ENCODE measurements around the gene NAXE.

The NAXE gene

DNA sequence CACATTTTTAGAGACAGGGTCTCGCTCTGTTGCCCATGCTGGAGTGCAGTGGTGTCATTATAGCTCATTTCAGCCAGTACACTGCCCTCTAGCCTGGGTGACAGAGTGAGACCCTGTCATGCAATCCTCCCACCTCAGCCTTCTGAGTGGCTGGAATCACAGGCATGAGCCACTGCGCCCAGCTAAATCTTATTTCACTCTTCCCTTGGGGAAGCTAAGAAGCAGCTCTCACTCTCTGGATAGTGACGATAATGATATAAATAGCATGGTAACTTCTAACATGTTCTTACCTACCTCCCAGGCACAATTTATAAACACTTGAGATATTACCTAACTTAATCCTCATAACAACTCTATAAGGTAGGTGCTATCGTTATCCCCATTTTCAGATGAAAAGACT, 44.1 kb upstream of the NAXE start:
- Histone ChIP-seq H3K9me2 (replicated peaks; ENCODE audit: insufficient read depth, low read length) (no peaks in the 10 kb centered on the region), H3K27me3 (replicated peaks; ENCODE audit: insufficient read depth, low read length) (no peaks in the 10 kb centered on the region), H3K4me1 (ENCODE audit: low read length) (no peaks in the 10 kb centered on the region), H3K9me3 (replicated peaks; ENCODE audit: insufficient read depth, low read length) (no peaks in the 10 kb centered on the region), H3K4me3 (ENCODE audit: low read length) (no peak overlapping the region), H3K36me3 (replicated peaks; ENCODE audit: insufficient read depth, low read length) (no peaks in the 10 kb centered on the region), H3K9ac (ENCODE audit: low read length) (no peak overlapping the region), H3K27ac (ENCODE audit: low read length) (no peak overlapping the region), H2AFZ (ENCODE audit: low read length) (no peak overlapping the region), H3F3A (ENCODE audit: insufficient read depth, low read length) (no peaks in the 10 kb centered on the region), H4K20me1 (ENCODE audit: insufficient read depth, low read length) (no peaks in the 10 kb centered on the region), H3K79me2 (ENCODE audit: low read length) (no peaks in the 10 kb centered on the region), H3K4me2 (ENCODE audit: low read depth, low read length) (no peak overlapping the region)
- no peak for DNase-seq
- TF ChIP-seq, protein P1, sequence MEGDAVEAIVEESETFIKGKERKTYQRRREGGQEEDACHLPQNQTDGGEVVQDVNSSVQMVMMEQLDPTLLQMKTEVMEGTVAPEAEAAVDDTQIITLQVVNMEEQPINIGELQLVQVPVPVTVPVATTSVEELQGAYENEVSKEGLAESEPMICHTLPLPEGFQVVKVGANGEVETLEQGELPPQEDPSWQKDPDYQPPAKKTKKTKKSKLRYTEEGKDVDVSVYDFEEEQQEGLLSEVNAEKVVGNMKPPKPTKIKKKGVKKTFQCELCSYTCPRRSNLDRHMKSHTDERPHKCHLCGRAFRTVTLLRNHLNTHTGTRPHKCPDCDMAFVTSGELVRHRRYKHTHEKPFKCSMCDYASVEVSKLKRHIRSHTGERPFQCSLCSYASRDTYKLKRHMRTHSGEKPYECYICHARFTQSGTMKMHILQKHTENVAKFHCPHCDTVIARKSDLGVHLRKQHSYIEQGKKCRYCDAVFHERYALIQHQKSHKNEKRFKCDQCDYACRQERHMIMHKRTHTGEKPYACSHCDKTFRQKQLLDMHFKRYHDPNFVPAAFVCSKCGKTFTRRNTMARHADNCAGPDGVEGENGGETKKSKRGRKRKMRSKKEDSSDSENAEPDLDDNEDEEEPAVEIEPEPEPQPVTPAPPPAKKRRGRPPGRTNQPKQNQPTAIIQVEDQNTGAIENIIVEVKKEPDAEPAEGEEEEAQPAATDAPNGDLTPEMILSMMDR (IDR thresholded peaks at IDR 0.05; ENCODE audit: low read length), result no peak
- no peak for TF ChIP-seq EZH2phosphoT487 (IDR thresholded peaks at IDR 0.05; ENCODE audit: low read length)
- TF ChIP-seq EZH2 (optimal IDR thresholded peaks at IDR 0.05; ENCODE audit: low read depth, low read length), result no peak

DNA sequence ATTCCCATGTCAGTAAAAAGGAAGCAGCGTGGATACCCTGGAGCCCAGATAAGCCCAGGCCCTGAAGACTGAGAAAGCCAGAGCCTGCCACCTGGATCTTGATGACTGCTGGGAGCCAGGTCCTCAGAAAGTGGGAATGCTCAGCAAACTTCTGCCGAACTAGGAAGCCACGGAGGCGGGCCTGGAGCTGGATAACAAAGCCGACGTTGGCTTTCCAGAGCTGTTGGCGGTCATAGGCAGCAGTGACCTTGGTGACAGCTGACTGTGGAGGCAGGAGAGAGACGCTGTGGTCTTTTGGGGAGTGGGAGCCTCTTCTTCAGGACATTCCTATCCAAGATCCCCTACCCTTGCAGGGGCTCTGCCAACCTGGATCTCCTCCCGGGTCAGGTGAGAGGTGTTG, 43.6 kb upstream of the NAXE start:
- H4K20me1 ChIP-seq (ENCODE audit: insufficient read depth, low read length), result no peaks in the 10 kb centered on the region
- no peaks in the 10 kb centered on the region for H3K4me1 ChIP-seq (ENCODE audit: low read length)
- no peak overlapping the region for H3K9ac ChIP-seq (ENCODE audit: low read length)
- H3K9me2 ChIP-seq (replicated peaks; ENCODE audit: insufficient read depth, low read length), result no peaks in the 10 kb centered on the region
- no peaks in the 10 kb centered on the region for H3K27me3 ChIP-seq (replicated peaks; ENCODE audit: insufficient read depth, low read length)
- no peaks in the 10 kb centered on the region for H3K79me2 ChIP-seq (ENCODE audit: low read length)
- TF ChIP-seq, protein P1 (IDR thresholded peaks at IDR 0.05; ENCODE audit: low read length), result no peak
- no peaks in the 10 kb centered on the region for H3K9me3 ChIP-seq (replicated peaks; ENCODE audit: insufficient read depth, low read length)
- no peak overlapping the region for H3K27ac ChIP-seq (ENCODE audit: low read length)
- no peak overlapping the region for H3K4me3 ChIP-seq (ENCODE audit: low read length)
- H2AFZ ChIP-seq (ENCODE audit: low read length), result no peak overlapping the region
- no peaks in the 10 kb centered on the region for H3F3A ChIP-seq (ENCODE audit: insufficient read depth, low read length)
- no peak overlapping the region for H3K4me2 ChIP-seq (ENCODE audit: low read depth, low read length)
- no peak for DNase-seq
- H3K36me3 ChIP-seq (replicated peaks; ENCODE audit: insufficient read depth, low read length), result no peaks in the 10 kb centered on the region

DNA sequence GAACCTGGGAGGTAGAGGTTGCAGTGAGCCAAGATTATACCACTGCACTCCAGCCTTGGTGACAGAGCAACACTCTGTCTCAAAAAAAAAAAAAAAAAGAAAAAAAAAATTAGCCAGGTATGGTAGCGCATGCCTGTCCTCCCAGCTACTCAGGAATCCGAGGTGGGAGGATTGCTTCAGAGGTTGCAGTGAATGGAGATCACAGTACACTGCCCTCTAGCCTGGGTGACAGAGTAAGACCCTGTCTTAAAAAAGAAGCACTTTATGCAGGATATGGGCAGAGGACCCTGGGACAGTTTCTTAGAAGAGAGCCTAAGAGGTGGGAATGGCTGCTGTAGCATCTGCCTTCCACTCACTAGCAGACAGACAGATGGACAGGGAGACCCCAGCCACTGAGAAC, 42.2 kb upstream of the NAXE start:
- no peaks in the 10 kb centered on the region for H4K20me1 ChIP-seq (ENCODE audit: insufficient read depth, low read length)
- H3K9me3 ChIP-seq (replicated peaks; ENCODE audit: insufficient read depth, low read length), result no peaks in the 10 kb centered on the region
- no peak overlapping the region for H3K27ac ChIP-seq (ENCODE audit: low read length)
- TF ChIP-seq, protein P1 (IDR thresholded peaks at IDR 0.05; ENCODE audit: low read length), result no peak
- TF ChIP-seq EZH2phosphoT487 (IDR thresholded peaks at IDR 0.05; ENCODE audit: low read length), result no peak
- TF ChIP-seq EZH2 (optimal IDR thresholded peaks at IDR 0.05; ENCODE audit: low read depth, low read length), result no peak
- H3K9me2 ChIP-seq (replicated peaks; ENCODE audit: insufficient read depth, low read length), result no peaks in the 10 kb centered on the region
- no peaks in the 10 kb centered on the region for H3K4me1 ChIP-seq (ENCODE audit: low read length)
- no peaks in the 10 kb centered on the region for H3K79me2 ChIP-seq (ENCODE audit: low read length)
- H2AFZ ChIP-seq (ENCODE audit: low read length), result no peak overlapping the region
- H3K4me3 ChIP-seq (ENCODE audit: low read length), result no peak overlapping the region
- no peaks in the 10 kb centered on the region for H3K36me3 ChIP-seq (replicated peaks; ENCODE audit: insufficient read depth, low read length)
- no peaks in the 10 kb centered on the region for H3K27me3 ChIP-seq (replicated peaks; ENCODE audit: insufficient read depth, low read length)
- H3F3A ChIP-seq (ENCODE audit: insufficient read depth, low read length), result no peaks in the 10 kb centered on the region
- no peak overlapping the region for H3K4me2 ChIP-seq (ENCODE audit: low read depth, low read length)
- H3K9ac ChIP-seq (ENCODE audit: low read length), result no peak overlapping the region
- DNase-seq, result no peak

DNA sequence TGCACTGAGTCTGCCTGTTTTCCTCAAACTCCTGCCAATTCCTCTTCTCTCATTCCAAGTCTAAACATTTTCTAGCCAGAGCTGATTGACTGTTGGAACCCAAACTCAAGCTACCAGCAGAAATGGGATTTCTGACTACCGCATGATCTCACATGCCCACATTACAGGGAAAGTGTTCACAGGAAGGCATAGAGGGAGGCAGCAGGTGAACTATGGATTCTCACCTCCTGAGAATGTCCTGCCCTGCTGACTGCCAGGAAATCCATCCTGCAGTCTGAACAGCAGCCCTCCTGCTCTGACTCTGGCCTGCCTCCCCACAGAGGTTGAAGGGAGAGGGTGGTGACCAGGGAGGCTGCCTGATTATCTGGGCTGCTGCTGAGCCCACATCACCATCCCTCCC, 41.7 kb upstream of the NAXE start:
- Histone ChIP-seq H3K4me2 (ENCODE audit: low read depth, low read length) (no peak overlapping the region), H3K9me2 (replicated peaks; ENCODE audit: insufficient read depth, low read length) (no peaks in the 10 kb centered on the region), H3K4me3 (ENCODE audit: low read length) (no peak overlapping the region), H3K9ac (ENCODE audit: low read length) (no peak overlapping the region), H3K4me1 (ENCODE audit: low read length) (no peaks in the 10 kb centered on the region), H4K20me1 (ENCODE audit: insufficient read depth, low read length) (no peaks in the 10 kb centered on the region), H3K27ac (ENCODE audit: low read length) (no peak overlapping the region), H3F3A (ENCODE audit: insufficient read depth, low read length) (no peaks in the 10 kb centered on the region), H3K9me3 (replicated peaks; ENCODE audit: insufficient read depth, low read length) (no peaks in the 10 kb centered on the region), H3K36me3 (replicated peaks; ENCODE audit: insufficient read depth, low read length) (no peaks in the 10 kb centered on the region), H3K79me2 (ENCODE audit: low read length) (no peaks in the 10 kb centered on the region), H3K27me3 (replicated peaks; ENCODE audit: insufficient read depth, low read length) (no peaks in the 10 kb centered on the region), H2AFZ (ENCODE audit: low read length) (no peak overlapping the region)
- DNase-seq, result no peak
- no peak for TF ChIP-seq EZH2 (optimal IDR thresholded peaks at IDR 0.05; ENCODE audit: low read depth, low read length)
- TF ChIP-seq, protein P1 (IDR thresholded peaks at IDR 0.05; ENCODE audit: low read length), result no peak
- no peak for TF ChIP-seq EZH2phosphoT487 (IDR thresholded peaks at IDR 0.05; ENCODE audit: low read length)

All from MM.1S (cell line).